Measurements from ENCODE around the gene PSEN1.

- TF ChIP-seq CTCF (IDR thresholded peaks at IDR 0.05) (peak; percentile 71), TCF12 (IDR thresholded peaks at IDR 0.05) (no peak), MEF2A (IDR thresholded peaks at IDR 0.05; ENCODE audit: borderline replicate concordance, low read depth) (no peak), MXI1 (IDR thresholded peaks at IDR 0.05; ENCODE audit: low read depth, low read length) (no peak)
Measured at GRCh38 chr14:73173092-73173735, 36.9 kb downstream of the PSEN1 start.
